ENCODE results near the gene NAA80. TPM values are rescaled to one million over a fixed set of nuclear protein-coding genes. Genes with fewer than 3 reads are reported as not detected.

NAA80 gene
- total and polyA plus RNA-seq, 7 experiments from 2014 or later: 13.7 to 44.9 (median 30.7) TPM

DNA sequence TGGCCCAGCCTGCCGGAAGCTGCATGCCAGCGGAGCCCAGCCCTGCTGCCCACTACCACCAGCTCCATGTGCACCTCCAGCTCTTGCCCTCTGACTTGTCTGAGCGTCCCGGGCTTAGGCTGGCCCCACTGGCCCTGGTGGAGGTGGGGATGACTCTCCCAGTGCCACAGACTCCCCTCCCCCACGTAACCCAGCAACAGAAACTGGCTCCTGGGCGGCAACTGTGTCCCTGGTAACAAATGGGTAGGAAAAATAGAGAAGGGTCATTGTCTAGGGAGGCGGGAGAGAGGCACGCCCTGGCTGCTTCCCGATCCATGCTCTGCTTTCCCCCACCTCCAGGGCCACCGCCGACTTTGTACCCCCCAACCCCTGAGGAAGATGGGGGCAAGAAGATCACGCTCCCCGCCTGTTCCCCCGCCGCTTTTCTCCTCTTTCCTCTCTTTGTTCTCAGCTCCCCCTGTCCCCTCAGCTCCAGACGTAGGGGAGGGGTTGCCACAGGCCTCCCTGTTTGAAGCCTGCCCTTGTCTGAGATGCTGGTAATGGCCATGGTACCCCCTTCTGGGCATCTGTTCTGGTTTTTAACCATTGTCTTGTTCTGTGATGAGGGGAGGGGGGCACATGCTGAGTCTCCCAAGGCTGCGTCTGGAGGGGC lies 41.0 kb downstream of the NAA80 start:
- Histone ChIP-seq H3K4me1 (ENCODE audit: control insufficient read depth in 2 of 2, insufficient read depth in 2 of 2, low read length in 2 of 2) (peaks cover 6 to 8% of the 10 kb centered on the region in 2 donors), H3K4me3 (ENCODE audit: low read length) (no peak overlapping the region), H3K9me3 (ENCODE audit: control insufficient read depth in 2 of 3, low read length in 3 of 3) (no peaks in the 10 kb centered on the region), H3K27ac (ENCODE audit: low read depth, low read length) (no peak overlapping the region), H3K36me3 (ENCODE audit: control insufficient read depth in 2 of 3, insufficient read depth in 3 of 3, low read length in 3 of 3) (peaks cover 8 to 62% (median 14%) of the 10 kb centered on the region in 3 experiments), H3K27me3 (ENCODE audit: control insufficient read depth in 2 of 2, insufficient read depth in 2 of 2, low read length in 2 of 2) (no peaks in the 10 kb centered on the region)
- ATAC-seq (no peak), DNase-seq (no peak)
- Mint-ChIP-seq H3K27me3 (no peaks in the 10 kb centered on the region), H3K4me1 (peaks cover 0 to 14% (median 11%) of the 10 kb centered on the region in 7 donors), H3K27ac (peak overlapping the region in 2 of 9 donors; percentile 51 to 59), H3K4me3 (no peak overlapping the region), H3K9me3 (no peaks in the 10 kb centered on the region), H3K36me3 (peaks cover 0 to 21% (median 0%) of the 10 kb centered on the region in 5 donors)
- intact Hi-C loops (cut with micrococcal nuclease): no loop called here
- CTCF ChIA-PET: interaction anchor here (0.7 to 2.7 kb wide), 7 partner anchors 9 to 85 kb away, joined by 3 to 8 read pairs (median 4); partner anchors contain the start of gene GNAI2
- POLR2A ChIA-PET: interaction anchor here (1.0 to 2.4 kb wide), 2 partner anchors 12 to 20 kb away, joined by 3 to 7 read pairs; no protein-coding TSS in a partner anchor

DNA sequence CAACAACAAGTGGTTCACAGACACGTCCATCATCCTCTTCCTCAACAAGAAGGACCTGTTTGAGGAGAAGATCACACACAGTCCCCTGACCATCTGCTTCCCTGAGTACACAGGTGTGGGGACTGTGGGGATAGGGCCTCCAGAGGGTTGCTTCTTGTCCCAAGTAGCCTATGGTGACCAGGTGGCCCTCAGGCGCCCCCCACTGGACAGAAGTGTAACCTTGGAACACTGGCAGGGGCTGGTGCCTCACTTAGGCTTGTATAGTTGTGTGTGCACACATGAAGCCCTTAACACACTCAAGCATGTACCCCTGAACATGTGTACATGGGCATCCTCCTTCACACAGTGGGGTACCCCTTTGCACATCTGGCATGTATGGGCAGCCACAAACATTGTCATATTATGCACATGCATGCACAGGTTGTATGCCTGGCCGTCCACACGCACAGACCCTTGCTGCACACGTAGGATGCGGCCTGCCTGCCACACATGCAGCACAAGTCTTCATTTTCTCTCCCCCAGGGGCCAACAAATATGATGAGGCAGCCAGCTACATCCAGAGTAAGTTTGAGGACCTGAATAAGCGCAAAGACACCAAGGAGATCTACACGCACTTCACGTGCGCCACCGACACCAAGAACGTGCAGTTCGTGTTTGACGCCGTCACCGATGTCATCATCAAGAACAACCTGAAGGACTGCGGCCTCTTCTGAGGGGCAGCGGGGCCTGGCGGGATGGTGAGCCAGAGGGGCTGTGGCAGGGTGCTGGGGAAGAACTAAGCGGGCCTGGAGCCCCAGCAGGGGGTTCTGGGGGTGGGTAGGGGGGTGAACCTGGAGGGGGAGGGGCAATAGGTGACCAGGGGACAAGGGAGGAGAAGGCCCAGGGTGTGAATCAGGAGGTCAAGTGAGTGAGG lies 42.0 kb downstream of the NAA80 start:
- Histone ChIP-seq H3K27me3 (ENCODE audit: control insufficient read depth in 2 of 2, insufficient read depth in 2 of 2, low read length in 2 of 2) (no peaks in the 10 kb centered on the region), H3K9me3 (ENCODE audit: control insufficient read depth in 2 of 3, low read length in 3 of 3) (no peaks in the 10 kb centered on the region), H3K27ac (ENCODE audit: low read depth, low read length) (no peak overlapping the region), H3K4me1 (ENCODE audit: control insufficient read depth in 2 of 2, insufficient read depth in 2 of 2, low read length in 2 of 2) (peaks cover 6 to 8% of the 10 kb centered on the region in 2 donors), H3K36me3 (ENCODE audit: control insufficient read depth in 2 of 3, insufficient read depth in 3 of 3, low read length in 3 of 3) (peaks cover 12 to 71% (median 20%) of the 10 kb centered on the region in 3 experiments), H3K4me3 (ENCODE audit: low read length) (no peak overlapping the region)
- POLR2A ChIA-PET: interaction anchor here (1.2 to 1.4 kb wide), 2 partner anchors 10 to 28 kb away, joined by 4 to 5 read pairs; no protein-coding TSS in a partner anchor
- DNase-seq: no peak
- H3K27ac Mint-ChIP-seq: peak overlapping the region in 2 of 9 donors; percentile 53 to 59
- no peak overlapping the region for H3K4me3 Mint-ChIP-seq
- no peaks in the 10 kb centered on the region for H3K9me3 Mint-ChIP-seq
- no peaks in the 10 kb centered on the region for H3K27me3 Mint-ChIP-seq
- H3K4me1 Mint-ChIP-seq: peaks cover 0 to 14% (median 11%) of the 10 kb centered on the region in 7 donors
- CTCF ChIA-PET: interaction anchor here (0.7 to 2.2 kb wide), 6 partner anchors 11 to 86 kb away, joined by 3 to 12 read pairs (median 4); no protein-coding TSS in a partner anchor
- H3K36me3 Mint-ChIP-seq: peaks cover 0 to 21% (median 0%) of the 10 kb centered on the region in 5 donors
- ATAC-seq: no peak
- intact Hi-C loops (cut with micrococcal nuclease): no loop called here

DNA sequence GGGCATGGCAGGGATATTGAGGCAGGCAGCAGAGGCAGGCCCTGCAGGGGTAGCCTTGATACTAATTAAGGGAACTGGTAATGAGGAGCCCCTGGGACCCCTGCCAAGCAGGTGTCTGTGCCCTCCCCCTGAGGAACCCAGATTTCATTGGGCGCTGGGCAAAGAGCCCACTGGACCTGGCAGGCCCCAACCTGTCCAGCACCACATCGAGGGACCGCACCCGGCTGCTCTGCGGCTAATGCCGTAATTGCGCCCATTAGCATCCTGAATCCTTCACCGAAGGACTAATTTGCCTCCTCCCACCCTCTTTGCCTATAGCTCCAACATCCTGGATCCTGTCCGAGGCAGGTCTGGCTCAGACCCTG lies 44.0 kb downstream of the NAA80 start:
- Mint-ChIP-seq H3K36me3 (peaks cover 0 to 28% (median 0%) of the 10 kb centered on the region in 5 donors), H3K4me1 (peaks cover 8 to 28% (median 21%) of the 10 kb centered on the region in 7 donors), H3K4me3 (no peak overlapping the region), H3K27me3 (no peaks in the 10 kb centered on the region), H3K27ac (no peak overlapping the region), H3K9me3 (no peaks in the 10 kb centered on the region)
- CTCF ChIA-PET: interaction anchor here (1.2 to 2.2 kb wide), 2 partner anchors 9 to 29 kb away, joined by 5 to 12 read pairs; no protein-coding TSS in a partner anchor
- ATAC-seq (no peak), DNase-seq (no peak)
- no peaks in the 10 kb centered on the region for H3K27me3 ChIP-seq (ENCODE audit: control insufficient read depth in 2 of 2, insufficient read depth in 2 of 2, low read length in 2 of 2)
- POLR2A ChIA-PET: interaction anchor here (0.6 kb wide), 1 partner anchor 8 kb away, joined by 3 read pairs; no protein-coding TSS in a partner anchor
- no peak overlapping the region for H3K4me3 ChIP-seq (ENCODE audit: low read length)
- H3K36me3 ChIP-seq (ENCODE audit: control insufficient read depth in 2 of 3, insufficient read depth in 3 of 3, low read length in 3 of 3): peaks cover 14 to 84% (median 20%) of the 10 kb centered on the region in 3 experiments
- no peaks in the 10 kb centered on the region for H3K9me3 ChIP-seq (ENCODE audit: control insufficient read depth in 2 of 3, low read length in 3 of 3)
- intact Hi-C loops (cut with micrococcal nuclease): no loop called here
- no peak overlapping the region for H3K27ac ChIP-seq (ENCODE audit: low read depth, low read length)
- H3K4me1 ChIP-seq (ENCODE audit: control insufficient read depth in 2 of 2, insufficient read depth in 2 of 2, low read length in 2 of 2): peaks cover 15 to 17% of the 10 kb centered on the region in 2 donors

DNA sequence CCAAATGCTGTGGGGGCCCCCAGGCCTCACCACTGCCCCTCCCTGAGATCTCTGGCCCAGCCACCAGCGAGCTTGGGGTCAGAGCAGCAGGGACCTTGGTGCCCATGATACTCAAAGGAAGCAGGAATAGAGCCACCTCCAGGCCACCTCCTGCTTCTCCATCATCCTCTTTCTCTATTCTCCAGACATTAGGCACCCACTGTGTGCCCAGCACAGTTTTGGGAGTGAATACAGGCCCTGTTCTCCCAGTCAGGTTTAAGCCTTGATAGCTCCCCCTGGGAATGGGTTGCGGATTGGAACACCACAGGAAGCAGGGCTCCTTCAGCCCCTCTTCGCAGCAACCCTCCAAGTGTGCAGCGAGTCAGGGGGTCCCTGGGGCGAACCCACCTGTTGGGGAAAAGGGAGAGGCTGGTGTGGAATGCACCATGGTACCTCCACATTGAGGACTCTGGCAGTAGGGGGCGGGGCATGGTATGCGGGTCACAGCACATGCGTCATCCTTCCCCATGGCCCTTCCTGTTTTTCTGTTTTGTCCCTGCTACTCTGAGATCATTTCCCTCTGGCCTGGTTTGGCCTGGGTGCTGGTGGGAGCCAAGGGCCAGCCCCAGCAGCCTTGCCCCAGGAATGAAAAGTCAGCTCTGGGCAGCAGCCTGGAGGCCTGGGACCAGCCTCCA lies 44.5 kb downstream of the NAA80 start:
- H3K27me3 ChIP-seq (ENCODE audit: control insufficient read depth in 2 of 2, insufficient read depth in 2 of 2, low read length in 2 of 2): no peaks in the 10 kb centered on the region
- Mint-ChIP-seq H3K27me3 (no peaks in the 10 kb centered on the region), H3K4me1 (peaks cover 11 to 30% (median 24%) of the 10 kb centered on the region in 7 donors), H3K27ac (peak overlapping the region in 2 of 9 donors; percentile 38 to 46), H3K4me3 (no peak overlapping the region), H3K36me3 (peaks cover 0 to 30% (median 0%) of the 10 kb centered on the region in 5 donors), H3K9me3 (no peaks in the 10 kb centered on the region)
- peaks cover 15 to 20% of the 10 kb centered on the region in 2 donors for H3K4me1 ChIP-seq (ENCODE audit: control insufficient read depth in 2 of 2, insufficient read depth in 2 of 2, low read length in 2 of 2)
- ChIA-PET POLR2A (interaction anchor here (0.6 kb wide), 1 partner anchor 8 kb away, joined by 3 read pairs; no protein-coding TSS in a partner anchor), CTCF (interaction anchor here (1.1 to 2.2 kb wide), 2 partner anchors 8 to 17 kb away, joined by 5 to 12 read pairs; no protein-coding TSS in a partner anchor)
- intact Hi-C loops (cut with micrococcal nuclease): no loop called here
- H3K9me3 ChIP-seq (ENCODE audit: control insufficient read depth in 2 of 3, low read length in 3 of 3): no peaks in the 10 kb centered on the region
- peaks cover 14 to 89% (median 20%) of the 10 kb centered on the region in 3 experiments for H3K36me3 ChIP-seq (ENCODE audit: control insufficient read depth in 2 of 3, insufficient read depth in 3 of 3, low read length in 3 of 3)
- DNase-seq (no peak), ATAC-seq (peak; percentile 74)
- no peak overlapping the region for H3K4me3 ChIP-seq (ENCODE audit: low read length)
- H3K27ac ChIP-seq (ENCODE audit: low read depth, low read length): no peak overlapping the region

DNA sequence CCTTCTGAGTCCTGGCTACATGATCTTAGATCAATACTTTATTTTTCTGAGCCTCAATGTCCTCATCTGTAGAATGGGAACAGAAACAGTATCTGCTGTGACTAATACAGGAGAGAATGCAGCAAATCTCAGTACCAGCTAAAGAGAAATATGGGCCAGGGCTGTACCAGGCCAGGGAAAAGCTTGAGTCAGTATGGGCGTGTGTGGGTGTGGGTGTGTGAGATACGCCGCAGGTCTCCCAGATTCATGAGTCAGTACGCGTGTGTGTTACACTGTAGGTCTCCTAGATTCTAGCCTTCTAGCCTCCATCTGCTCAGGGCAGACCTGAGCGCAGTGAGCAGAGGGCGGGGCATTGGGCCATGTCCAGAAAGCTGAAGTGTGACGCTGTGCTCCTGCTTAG lies 48.0 kb downstream of the NAA80 start:
- peaks cover 26 to 53% (median 43%) of the 10 kb centered on the region in 7 donors for H3K4me1 Mint-ChIP-seq
- H3K36me3 Mint-ChIP-seq: peaks cover 0 to 11% (median 0%) of the 10 kb centered on the region in 5 donors
- Histone ChIP-seq H3K4me3 (ENCODE audit: low read length) (no peak overlapping the region), H3K27me3 (ENCODE audit: control insufficient read depth in 2 of 2, insufficient read depth in 2 of 2, low read length in 2 of 2) (no peaks in the 10 kb centered on the region), H3K36me3 (ENCODE audit: control insufficient read depth in 2 of 3, insufficient read depth in 3 of 3, low read length in 3 of 3) (peaks cover 6 to 77% (median 12%) of the 10 kb centered on the region in 3 experiments), H3K4me1 (ENCODE audit: control insufficient read depth in 2 of 2, insufficient read depth in 2 of 2, low read length in 2 of 2) (peaks cover 28 to 52% of the 10 kb centered on the region in 2 donors), H3K27ac (ENCODE audit: low read depth, low read length) (peak overlapping the region; percentile 6), H3K9me3 (ENCODE audit: control insufficient read depth in 2 of 3, low read length in 3 of 3) (no peaks in the 10 kb centered on the region)
- no peak overlapping the region for H3K4me3 Mint-ChIP-seq
- DNase-seq (no peak), ATAC-seq (no peak)
- POLR2A ChIA-PET: interaction anchor here (0.8 to 1.9 kb wide), 2 partner anchors 8 to 14 kb away, joined by 4 to 6 read pairs; no protein-coding TSS in a partner anchor
- no peaks in the 10 kb centered on the region for H3K27me3 Mint-ChIP-seq
- no peaks in the 10 kb centered on the region for H3K9me3 Mint-ChIP-seq
- CTCF ChIA-PET: no interaction called here
- peak overlapping the region in 7 of 9 donors; percentile 18 to 84 (median 46) for H3K27ac Mint-ChIP-seq
- intact Hi-C loops (cut with micrococcal nuclease): no loop called here
